Neural progenitor cell (in vitro differentiated cells): ENCODE data around the gene TRMT2B.

Experiments used
- CTCF ChIP-seq: fragments of 200-600 bp; sonication (generic); IDR thresholded peaks from 2 replicates; pipeline ENCODE4 v1.5.1; 2017; ENCODE audit warnings: antibody characterized with exemption, mild to moderate bottlenecking
- EZH2 ChIP-seq: fragments of 200-600 bp; sonication (generic); IDR thresholded peaks from 2 replicates; pipeline ENCODE4 v1.6.1; 2017; ENCODE audit warnings: antibody characterized with exemption, mild to moderate bottlenecking, moderate library complexity

- TF ChIP-seq CTCF (no peak), EZH2 (no peak)
Observed at GRCh38 chrX:100969936-100970335, 82.0 kb downstream of the TRMT2B start.
